Epithelial cell of prostate (primary cell): ENCODE data around the gene FAM222B.
A peak's percentile ranks its signal among the peaks of the same experiment; 100 is the strongest.
"Not testable (repeated sequence)": the region's sequence is repeated elsewhere in the genome, so short reads cannot be mapped to it uniquely, and the experiment has no call there.

Source experiments
- DNase-seq: peaks from one replicate; pipeline ENCODE4 v3.0.0-alpha.2; 2011; ENCODE audit warnings: low read depth, low spot score
- H3K27ac ChIP-seq: fragments of 450-650 bp; 2 replicates; pipeline ENCODE4 v1.5.1; 2017; ENCODE audit warnings: mild to moderate bottlenecking

Gene FAM222B

DNA sequence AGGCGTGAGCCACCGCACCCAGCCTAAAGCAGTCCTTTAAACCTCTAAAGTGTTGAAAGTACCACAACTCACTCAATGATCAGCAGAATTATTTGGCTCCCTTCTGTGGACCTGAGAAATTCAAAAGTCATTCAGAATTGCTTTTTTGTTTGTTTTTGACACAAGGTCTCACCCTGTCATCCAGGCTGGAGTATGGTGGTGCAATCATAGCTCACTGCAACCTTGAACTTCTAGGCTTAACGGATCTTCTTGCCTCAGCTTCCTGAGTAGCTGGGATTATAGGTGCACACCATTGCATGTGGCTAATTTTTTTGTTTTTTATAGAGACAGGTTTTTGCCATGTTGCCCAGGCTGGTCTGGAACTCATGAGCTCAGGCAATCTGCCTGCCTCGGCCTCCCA is 54.5 kb downstream of the FAM222B start:
- no peak for DNase-seq

DNA sequence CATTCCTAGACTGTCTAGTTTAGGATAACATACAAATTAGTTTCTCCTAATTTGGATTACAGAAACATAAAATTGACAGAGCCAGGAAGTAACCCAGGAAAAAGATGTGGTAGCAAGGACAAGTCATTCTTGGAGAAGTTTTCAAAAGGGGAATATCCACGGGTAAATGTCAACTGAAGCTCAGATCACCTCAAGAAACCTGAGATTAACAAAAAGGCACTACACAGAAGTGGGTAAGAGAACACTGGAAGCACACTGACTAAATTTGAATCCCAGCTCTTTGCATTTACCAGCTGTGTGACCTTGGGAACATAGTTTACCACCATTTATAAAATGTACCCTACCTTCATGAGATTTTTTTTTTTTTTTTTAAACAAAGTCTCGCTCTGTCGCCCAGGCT is 59.4 kb downstream of the FAM222B start:
- no peak overlapping the region for H3K27ac ChIP-seq
- no peak for DNase-seq

More for the DNA sequence above, 54.5 kb downstream of the FAM222B start:
- H3K27ac ChIP-seq: no peak overlapping the region

GRCh38 chr17:28779601-28780000 is 63.0 kb downstream of the FAM222B start:
- not testable (repeated sequence) for DNase-seq, H3K27ac ChIP-seq

DNA sequence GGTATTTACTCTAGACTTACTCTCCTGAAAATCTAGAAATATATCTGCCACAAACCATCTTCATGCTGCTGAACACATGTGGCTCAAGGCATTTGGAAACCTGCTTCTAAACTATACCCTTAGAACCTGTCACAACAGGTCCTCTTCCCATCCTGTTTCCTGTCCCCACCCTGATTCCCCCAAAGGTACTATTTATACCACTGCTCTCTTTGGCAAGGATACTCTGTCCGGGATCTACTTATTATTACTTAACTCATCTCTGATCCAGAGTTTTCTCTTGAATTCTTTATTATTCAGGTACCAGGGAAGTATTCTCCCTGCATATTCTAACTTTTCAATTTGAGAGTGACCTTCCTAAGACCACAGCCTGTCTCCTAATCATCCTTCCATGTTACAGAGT is 65.4 kb downstream of the FAM222B start:
- H3K27ac ChIP-seq: peak overlapping the region; percentile 90
- DNase-seq: no peak

GRCh38 chr17:28774206-28774605 is 68.4 kb downstream of the FAM222B start:
- DNase-seq: no peak
- no peak overlapping the region for H3K27ac ChIP-seq

DNA sequence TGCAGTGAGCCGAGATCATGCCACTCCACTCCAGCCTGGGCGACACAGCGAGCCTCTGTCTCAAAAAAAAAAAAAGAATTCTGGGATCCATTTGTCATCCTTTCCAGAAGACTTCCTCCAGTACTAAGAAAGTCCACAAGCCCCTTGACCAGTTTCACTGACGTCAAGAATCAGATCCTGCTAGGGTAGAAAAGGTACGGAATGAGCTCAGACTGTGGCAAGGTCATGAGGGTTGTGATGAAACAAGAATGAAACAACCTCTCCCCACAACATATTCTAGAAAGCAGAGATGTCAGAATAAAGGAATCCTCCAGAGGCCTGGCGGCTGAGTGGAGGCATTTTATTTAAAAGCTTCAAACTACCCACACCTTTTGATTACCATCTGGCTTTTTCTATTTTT is 68.9 kb downstream of the FAM222B start:
- DNase-seq: no peak
- no peak overlapping the region for H3K27ac ChIP-seq

DNA sequence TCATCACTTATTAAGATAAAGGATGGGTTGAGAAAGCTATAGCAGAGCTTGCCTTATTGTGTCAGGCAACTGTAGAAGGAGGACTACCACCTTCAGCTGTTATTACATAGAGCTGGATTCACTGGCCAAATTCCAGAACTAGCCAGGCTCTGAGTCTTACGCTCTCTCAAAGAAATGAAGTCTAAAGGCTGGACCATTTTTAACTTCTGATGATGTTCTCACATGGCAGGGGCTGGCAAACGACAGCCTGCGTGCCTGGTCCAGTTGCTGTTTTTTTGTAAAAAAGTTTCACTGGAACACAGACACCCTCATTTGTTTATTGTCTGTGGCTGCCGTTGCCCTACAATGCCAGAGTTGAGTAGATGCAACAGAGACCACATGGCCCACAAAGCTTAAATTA is 77.6 kb downstream of the FAM222B start:
- DNase-seq: no peak
- H3K27ac ChIP-seq: no peak overlapping the region

DNA sequence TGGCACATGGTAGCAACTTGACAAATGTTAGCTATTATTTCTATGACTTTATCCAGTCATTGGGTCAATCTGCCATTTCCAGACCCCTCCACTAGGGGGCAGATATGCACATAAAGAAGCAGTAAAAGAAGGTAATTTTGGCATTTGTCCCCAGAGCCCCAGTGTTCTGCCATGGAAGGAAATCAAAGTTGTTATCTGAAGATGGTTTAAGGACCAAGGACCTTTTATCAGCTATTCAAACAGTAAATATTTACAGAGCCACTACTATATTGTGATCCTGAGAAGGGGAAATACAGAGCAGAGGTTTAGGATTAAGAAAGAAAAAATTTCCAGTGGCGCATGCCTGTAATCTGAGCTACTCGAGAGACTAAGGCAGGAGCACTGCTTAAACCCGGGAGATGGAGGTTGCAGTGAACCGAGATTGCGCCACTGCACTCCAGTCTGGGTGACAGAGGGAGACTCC is 78.8 kb downstream of the FAM222B start:
- no peak overlapping the region for H3K27ac ChIP-seq
- DNase-seq: no peak

DNA sequence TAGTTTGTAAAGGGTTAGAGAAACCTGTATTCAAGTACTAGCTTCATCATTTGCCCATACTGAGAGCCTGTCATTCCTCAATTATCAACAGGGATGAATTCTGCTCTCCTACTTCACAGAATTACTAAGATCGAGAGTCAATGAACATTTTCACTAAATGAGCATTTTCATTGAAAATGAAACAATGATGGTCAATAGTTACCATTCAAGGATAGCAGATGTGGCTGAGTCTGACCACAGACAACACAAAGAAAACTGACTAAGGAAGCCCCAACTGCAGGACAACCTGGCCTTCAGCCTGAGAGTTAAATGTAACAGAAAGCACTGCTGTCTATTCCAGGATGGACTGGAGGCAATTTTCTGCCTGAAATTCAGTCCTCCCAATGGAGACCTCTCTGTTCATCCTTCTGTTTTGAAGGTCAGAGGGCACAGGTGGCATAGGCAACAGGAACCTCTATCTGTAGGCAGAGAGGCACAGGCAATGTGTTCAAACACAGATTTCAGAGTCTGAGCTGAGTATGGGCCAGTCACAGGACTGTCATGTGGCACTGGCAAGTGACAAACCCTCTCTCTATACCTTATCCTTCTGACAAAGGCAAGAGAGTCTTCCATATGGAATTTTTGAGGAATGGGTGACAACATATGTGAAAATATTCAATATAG is 79.3 kb downstream of the FAM222B start:
- H3K27ac ChIP-seq: no peak overlapping the region
- DNase-seq: no peak

DNA sequence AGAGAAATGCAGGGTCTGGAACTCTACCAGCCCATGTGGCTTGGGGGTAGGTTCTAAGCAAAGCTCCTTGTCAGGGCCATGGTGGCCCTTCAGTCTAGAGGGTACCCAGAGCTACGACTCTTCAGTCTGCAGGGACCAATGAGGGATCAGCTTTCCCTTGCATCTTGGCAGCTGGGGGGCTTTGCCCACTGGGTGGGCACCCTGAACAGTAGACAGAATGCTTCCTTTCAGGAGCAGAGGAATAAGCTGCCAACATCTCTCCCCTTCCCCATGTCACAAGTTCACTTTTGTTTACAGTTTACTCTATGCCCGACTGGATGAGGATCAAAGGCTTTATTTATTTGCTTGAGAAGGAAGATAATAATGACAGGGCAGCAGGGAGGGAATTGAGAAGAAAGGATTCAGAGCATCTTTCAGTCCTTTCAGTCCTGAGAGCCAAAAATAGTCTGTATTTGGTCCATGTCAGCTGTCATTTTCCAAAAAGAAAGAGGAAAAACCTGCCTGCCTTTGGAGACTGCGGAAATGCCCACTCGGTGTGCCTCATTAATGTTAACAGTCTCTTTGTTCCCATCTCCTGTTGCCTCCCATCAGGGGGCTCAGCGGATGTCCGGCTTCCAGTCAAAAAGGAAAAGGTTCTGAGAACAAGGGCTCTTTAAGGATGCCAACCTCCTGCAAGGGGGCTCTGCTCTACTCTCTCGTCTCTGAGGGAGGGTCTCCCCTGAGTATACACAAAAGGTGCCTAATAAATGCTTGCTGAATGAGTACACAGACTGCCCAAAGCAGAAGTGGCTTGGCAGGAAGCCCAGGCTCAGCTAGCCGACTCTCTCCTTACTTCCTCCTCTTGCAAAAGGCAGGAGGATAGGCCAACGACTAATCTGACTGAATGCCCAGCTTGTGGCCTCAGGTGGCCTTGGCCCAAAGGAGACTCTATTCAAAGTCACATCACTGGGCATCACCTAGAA is 81.7 kb downstream of the FAM222B start:
- H3K27ac ChIP-seq: peak overlapping the region; percentile 37
- DNase-seq: no peak

- no peak for DNase-seq
- H3K27ac ChIP-seq: no peak overlapping the region
Measured at GRCh38 chr17:28759256-28759865, 83.2 kb downstream of the FAM222B start.

DNA sequence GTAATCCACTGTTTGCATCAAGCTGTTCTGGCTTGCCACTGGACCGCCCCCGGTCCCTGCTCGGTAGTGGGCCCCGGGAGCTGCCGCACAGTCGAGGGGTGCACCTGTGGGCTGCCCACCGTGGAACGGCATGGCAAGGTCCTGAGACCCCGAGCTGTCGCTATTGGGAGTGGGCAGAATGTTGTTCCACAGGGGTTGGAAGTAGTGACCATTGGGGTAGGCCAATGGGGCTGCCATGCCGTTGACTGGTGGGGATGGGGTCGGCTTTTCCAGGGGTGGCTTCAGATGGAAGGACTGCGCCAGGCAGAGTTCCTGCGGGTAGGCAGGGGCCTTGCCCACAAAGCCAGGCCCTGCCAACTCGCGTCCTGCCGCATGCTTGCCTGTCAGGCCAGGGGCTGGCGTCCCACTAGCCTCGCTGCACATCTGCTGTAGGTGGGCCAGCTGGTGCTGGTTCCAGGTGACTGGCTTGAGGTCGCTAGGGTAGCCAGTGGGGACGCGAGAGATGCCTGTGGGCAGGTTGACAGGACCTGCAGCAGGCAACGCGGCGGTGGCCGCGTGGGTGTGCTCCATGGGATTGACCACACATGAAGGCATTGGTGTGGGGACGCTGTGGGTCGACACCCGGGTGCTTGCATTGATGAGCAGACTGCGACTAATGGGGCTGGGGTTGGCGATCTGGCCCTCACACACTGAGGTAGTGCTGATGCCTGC is 84.0 kb downstream of the FAM222B start:
- no peak overlapping the region for H3K27ac ChIP-seq
- DNase-seq: no peak

DNA sequence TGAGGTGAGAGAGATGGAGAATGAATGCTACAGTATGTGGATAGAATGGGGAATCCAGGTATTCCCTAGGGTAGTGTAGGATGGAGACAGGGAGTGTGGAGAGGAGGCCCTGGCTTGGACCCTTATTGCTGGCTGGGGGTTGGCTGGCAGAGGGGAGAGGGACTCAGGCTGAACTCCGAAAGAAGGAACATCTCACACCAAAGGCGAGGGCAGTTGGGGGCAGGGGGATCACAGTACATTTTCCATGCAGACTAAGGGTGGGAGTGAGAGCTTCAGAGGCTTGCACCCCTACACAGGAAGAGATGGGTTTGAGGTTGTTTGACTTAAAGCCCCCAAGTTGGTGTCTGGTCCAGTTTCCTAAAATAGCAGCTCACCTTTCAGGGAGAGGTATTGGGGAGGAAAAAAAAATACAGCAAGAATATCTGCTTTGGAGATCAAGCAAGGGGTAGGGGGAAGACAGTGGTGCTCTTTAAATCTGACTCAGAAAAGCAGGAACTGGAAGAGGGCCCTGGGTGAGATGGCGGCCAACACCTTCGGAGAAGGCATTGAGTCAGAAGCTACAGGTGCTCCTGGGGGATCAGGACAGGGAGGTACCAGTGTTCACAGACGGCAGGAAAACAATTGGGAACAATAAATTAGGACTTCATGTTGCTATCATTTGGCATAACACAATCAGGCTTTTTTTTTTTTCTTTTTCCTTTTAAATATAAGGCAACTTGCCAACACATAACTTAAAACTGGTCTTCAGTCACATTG is 86.4 kb downstream of the FAM222B start:
- DNase-seq: no peak
- no peak overlapping the region for H3K27ac ChIP-seq

DNA sequence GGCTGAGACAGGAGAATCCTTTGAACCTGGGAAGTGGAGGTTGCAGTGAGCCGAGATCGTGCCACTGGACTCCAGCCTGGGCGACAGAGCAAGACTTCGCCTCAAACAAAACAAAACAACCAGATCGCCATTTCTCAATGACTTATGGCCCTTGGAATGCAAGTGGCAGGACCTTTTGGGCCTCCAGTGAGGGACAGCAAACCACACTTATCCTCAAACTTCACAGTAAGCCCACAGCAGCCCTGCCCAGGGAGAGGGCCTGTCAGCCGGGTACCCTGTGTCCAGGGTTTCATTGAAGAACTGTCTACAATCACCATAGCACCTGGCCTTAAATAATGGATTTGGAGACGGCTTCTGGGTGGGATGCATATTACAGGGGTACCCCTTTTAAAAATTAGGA is 87.1 kb downstream of the FAM222B start:
- no peak for DNase-seq
- H3K27ac ChIP-seq: no peak overlapping the region

GRCh38 chr17:28751600-28752366 is 90.8 kb downstream of the FAM222B start:
- H3K27ac ChIP-seq: peak overlapping the region; percentile 99
- no peak for DNase-seq

DNA sequence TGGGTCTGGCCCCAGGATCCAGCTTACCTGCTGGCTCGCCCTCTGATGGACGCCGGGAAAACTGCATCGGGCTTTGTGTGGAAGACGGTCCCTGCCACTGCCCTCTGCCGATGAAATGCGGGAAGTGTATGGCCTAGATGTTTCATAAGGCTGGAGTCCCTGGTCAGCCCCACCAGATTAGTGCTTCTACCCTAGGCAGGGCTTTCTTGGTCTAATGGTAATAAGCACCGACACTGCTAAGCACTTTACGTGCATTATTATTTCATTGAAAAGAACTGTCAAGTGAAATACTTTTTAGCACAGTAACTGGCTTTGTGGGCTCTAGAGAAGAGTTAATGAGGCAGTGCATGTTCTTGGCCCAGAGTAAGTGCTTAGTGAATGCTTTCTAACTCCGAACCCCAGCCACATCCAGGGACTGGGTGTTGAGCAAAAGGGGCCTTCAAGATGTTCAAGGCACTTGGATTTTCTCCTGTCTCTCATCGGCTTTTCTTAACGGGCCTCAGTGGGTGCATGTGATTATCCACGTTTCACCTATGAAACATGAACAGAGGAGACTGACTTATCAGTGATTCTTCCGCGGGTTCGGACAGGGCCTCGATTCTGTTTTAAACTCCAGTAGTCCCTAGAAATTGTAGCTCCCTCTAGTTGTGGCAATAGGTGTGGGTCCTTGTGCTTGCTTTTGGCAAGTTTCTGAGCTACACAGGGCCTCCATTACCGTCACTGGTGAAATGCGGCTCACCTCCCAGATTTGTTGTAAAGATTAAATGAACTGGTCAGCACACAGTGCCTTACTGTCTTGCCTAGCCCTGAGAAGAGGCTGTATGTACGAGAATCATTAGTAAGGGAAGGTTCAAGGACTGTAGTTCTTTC is 92.2 kb downstream of the FAM222B start:
- DNase-seq: no peak
- H3K27ac ChIP-seq: peak overlapping the region; percentile 99

GRCh38 chr17:28749516-28750177 is 92.9 kb downstream of the FAM222B start:
- DNase-seq: no peak
- H3K27ac ChIP-seq: peak overlapping the region; percentile 99
